ENCODE measurements around the gene PRKAG2.
A peak's percentile ranks its signal among the peaks of the same experiment; 100 is the strongest.
"Not testable (repeated sequence)": the region's sequence is repeated elsewhere in the genome, so short reads cannot be mapped to it uniquely, and the experiment has no call there.

Gene PRKAG2

GRCh38 chr7:151541709-151542499, 335.0 kb downstream of the PRKAG2 start:
- no peak overlapping the region for H3K27ac Mint-ChIP-seq
- H3K4me3 Mint-ChIP-seq, result no peak overlapping the region
- H3K9me3 Mint-ChIP-seq (ENCODE audit: low read depth), result no peaks in the 10 kb centered on the region
- H3K4me1 Mint-ChIP-seq (ENCODE audit: low read depth), result peaks cover 8% of the 10 kb centered on the region
- H3K27me3 Mint-ChIP-seq, result peaks cover 14% of the 10 kb centered on the region
- H3K36me3 Mint-ChIP-seq, result no peaks in the 10 kb centered on the region

- Mint-ChIP-seq H3K27me3 (peaks cover 12% of the 10 kb centered on the region), H3K4me3 (no peak overlapping the region), H3K4me1 (ENCODE audit: low read depth) (peaks cover 8% of the 10 kb centered on the region), H3K27ac (no peak overlapping the region), H3K9me3 (ENCODE audit: low read depth) (no peaks in the 10 kb centered on the region), H3K36me3 (no peaks in the 10 kb centered on the region)
Measured at GRCh38 chr7:151540146-151540545, 336.8 kb downstream of the PRKAG2 start.

GRCh38 chr7:151539088-151539671, 337.7 kb downstream of the PRKAG2 start:
- Mint-ChIP-seq H3K36me3 (no peaks in the 10 kb centered on the region), H3K9me3 (ENCODE audit: low read depth) (no peaks in the 10 kb centered on the region), H3K4me3 (no peak overlapping the region), H3K27me3 (peaks cover 5% of the 10 kb centered on the region), H3K27ac (no peak overlapping the region), H3K4me1 (ENCODE audit: low read depth) (peaks cover 8% of the 10 kb centered on the region)

- Mint-ChIP-seq H3K9me3 (ENCODE audit: low read depth) (no peaks in the 10 kb centered on the region), H3K4me1 (ENCODE audit: low read depth) (peaks cover 8% of the 10 kb centered on the region), H3K36me3 (no peaks in the 10 kb centered on the region), H3K4me3 (no peak overlapping the region), H3K27me3 (peaks cover 9% of the 10 kb centered on the region), H3K27ac (no peak overlapping the region)
Measured at GRCh38 chr7:151537818-151538561, 338.9 kb downstream of the PRKAG2 start.

GRCh38 chr7:151536178-151536577, 340.7 kb downstream of the PRKAG2 start:
- H3K27ac Mint-ChIP-seq; H3K9me3 Mint-ChIP-seq (ENCODE audit: low read depth); H3K27me3 Mint-ChIP-seq; H3K36me3 Mint-ChIP-seq; H3K4me1 Mint-ChIP-seq (ENCODE audit: low read depth); H3K4me3 Mint-ChIP-seq: not testable (repeated sequence)

- Mint-ChIP-seq H3K36me3 (peaks cover 11% of the 10 kb centered on the region), H3K27me3 (peaks cover 6% of the 10 kb centered on the region), H3K27ac (no peak overlapping the region), H3K4me1 (ENCODE audit: low read depth) (no peaks in the 10 kb centered on the region), H3K4me3 (no peak overlapping the region), H3K9me3 (ENCODE audit: low read depth) (peaks cover 11% of the 10 kb centered on the region)
Measured at GRCh38 chr7:151529842-151530241, 347.1 kb downstream of the PRKAG2 start.

- Mint-ChIP-seq H3K27ac (no peak overlapping the region), H3K4me1 (ENCODE audit: low read depth) (peaks cover 5% of the 10 kb centered on the region), H3K27me3 (peaks cover 1% of the 10 kb centered on the region), H3K9me3 (ENCODE audit: low read depth) (no peaks in the 10 kb centered on the region), H3K36me3 (no peaks in the 10 kb centered on the region), H3K4me3 (no peak overlapping the region)
Measured at GRCh38 chr7:151524845-151525244, 352.1 kb downstream of the PRKAG2 start.

GRCh38 chr7:151524331-151524730, 352.6 kb downstream of the PRKAG2 start:
- H3K9me3 Mint-ChIP-seq (ENCODE audit: low read depth), result no peaks in the 10 kb centered on the region
- H3K27me3 Mint-ChIP-seq, result peaks cover 1% of the 10 kb centered on the region
- H3K4me3 Mint-ChIP-seq, result no peak overlapping the region
- H3K4me1 Mint-ChIP-seq (ENCODE audit: low read depth), result peaks cover 5% of the 10 kb centered on the region
- no peaks in the 10 kb centered on the region for H3K36me3 Mint-ChIP-seq
- H3K27ac Mint-ChIP-seq, result no peak overlapping the region

GRCh38 chr7:151520419-151521261, 356.3 kb downstream of the PRKAG2 start:
- Mint-ChIP-seq H3K36me3 (no peaks in the 10 kb centered on the region), H3K27me3 (no peaks in the 10 kb centered on the region)

GRCh38 chr7:151519765-151520418, 357.0 kb downstream of the PRKAG2 start, which contains the start of gene RHEB:
Gene RHEB, minus strand, starts transcription at chr7:151519895. Its CDS starts 384 bp downstream, at chr7:151519511.
- no peaks in the 10 kb centered on the region for H3K36me3 Mint-ChIP-seq
- no peaks in the 10 kb centered on the region for H3K9me3 Mint-ChIP-seq (ENCODE audit: low read depth)
- no peaks in the 10 kb centered on the region for H3K27me3 Mint-ChIP-seq
- peaks cover 34% of the 10 kb centered on the region for H3K4me1 Mint-ChIP-seq (ENCODE audit: low read depth)
- H3K4me3 Mint-ChIP-seq, result peak within 1 kb of the TSS; percentile 94
- H3K27ac Mint-ChIP-seq, result peak within 1 kb of the TSS; percentile 91

More at GRCh38 chr7:151520419-151521261, 356.3 kb downstream of the PRKAG2 start:
- Mint-ChIP-seq H3K4me1 (ENCODE audit: low read depth) (peaks cover 27% of the 10 kb centered on the region), H3K27ac (peak overlapping the region; percentile 91), H3K9me3 (ENCODE audit: low read depth) (no peaks in the 10 kb centered on the region), H3K4me3 (peak overlapping the region; percentile 89)

GRCh38 chr7:151518947-151519764, 357.8 kb downstream of the PRKAG2 start:
- H3K9me3 Mint-ChIP-seq (ENCODE audit: low read depth); H3K27me3 Mint-ChIP-seq; H3K36me3 Mint-ChIP-seq: not testable (repeated sequence)
- peaks cover 41% of the 10 kb centered on the region for H3K4me1 Mint-ChIP-seq (ENCODE audit: low read depth)
- H3K4me3 Mint-ChIP-seq, result peak overlapping the region; percentile 94
- H3K27ac Mint-ChIP-seq, result peak overlapping the region; percentile 91

GRCh38 chr7:151518105-151518946, 358.6 kb downstream of the PRKAG2 start:
- Mint-ChIP-seq H3K27ac (peak overlapping the region; percentile 85), H3K4me1 (ENCODE audit: low read depth) (peaks cover 50% of the 10 kb centered on the region), H3K4me3 (peak overlapping the region; percentile 94), H3K36me3 (peaks cover 6% of the 10 kb centered on the region), H3K27me3 (no peaks in the 10 kb centered on the region), H3K9me3 (ENCODE audit: low read depth) (no peaks in the 10 kb centered on the region)
